ENCODE measurements around the gene KCNJ14.

Gene KCNJ14

DNA sequence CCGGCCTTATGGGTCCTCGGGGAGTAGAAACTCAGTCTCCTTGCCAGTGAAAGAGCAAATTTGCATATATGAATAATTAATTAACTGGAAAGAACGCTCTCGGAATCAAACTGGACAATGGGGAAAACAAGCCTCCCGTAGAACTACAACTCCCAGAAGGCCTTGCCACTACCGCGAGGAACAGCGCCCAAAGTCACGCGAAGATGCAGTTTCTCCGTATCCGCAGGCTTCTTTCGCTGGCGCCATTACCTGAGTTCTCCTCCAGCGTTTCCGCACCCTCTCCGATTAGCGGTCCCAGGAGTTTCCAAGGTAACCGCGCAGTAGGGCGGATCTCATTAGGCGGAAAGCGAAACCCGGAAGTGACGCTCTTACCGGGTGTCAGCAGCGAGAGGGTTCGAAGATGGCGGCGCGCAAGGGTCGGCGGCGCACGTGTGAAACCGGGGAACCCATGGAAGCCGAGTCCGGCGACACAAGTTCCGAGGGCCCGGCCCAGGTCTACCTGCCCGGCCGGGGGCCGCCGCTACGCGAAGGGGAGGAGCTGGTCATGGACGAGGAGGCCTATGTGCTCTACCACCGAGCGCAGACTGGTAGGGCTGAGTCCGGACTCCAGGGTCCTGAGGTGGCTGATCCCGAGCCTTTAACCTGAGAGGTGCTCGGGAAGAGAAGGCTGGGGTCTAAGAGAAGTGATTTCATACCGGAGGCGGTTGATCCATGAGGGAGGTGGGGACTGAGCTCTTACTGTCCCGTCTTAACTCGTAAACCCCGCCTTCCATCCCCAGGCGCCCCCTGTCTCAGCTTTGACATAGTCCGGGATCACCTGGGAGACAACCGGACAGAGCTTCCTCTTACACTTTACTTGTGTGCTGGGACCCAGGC lies 9.5 kb upstream of the KCNJ14 start, which contains the start of gene GRWD1:
TSS of gene GRWD1 (plus strand) at position 378 of the 876 bp plus-strand sequence. CDS start at position 401, 23 bp downstream.
- DNase-seq = peak; percentile 73 to 90 (median 84)

GRCh38 chr19:48446579-48446978 lies 8.8 kb upstream of the KCNJ14 start:
- DNase-seq = no peak

- DNase-seq = no peak
These were observed 6.8 kb upstream of the KCNJ14 start for GRCh38 chr19:48448563-48448962.

GRCh38 chr19:48450441-48450840 lies 4.9 kb upstream of the KCNJ14 start:
- DNase-seq = no peak

- no peak for DNase-seq
These were observed 4.5 kb upstream of the KCNJ14 start for GRCh38 chr19:48450863-48451262.

DNA sequence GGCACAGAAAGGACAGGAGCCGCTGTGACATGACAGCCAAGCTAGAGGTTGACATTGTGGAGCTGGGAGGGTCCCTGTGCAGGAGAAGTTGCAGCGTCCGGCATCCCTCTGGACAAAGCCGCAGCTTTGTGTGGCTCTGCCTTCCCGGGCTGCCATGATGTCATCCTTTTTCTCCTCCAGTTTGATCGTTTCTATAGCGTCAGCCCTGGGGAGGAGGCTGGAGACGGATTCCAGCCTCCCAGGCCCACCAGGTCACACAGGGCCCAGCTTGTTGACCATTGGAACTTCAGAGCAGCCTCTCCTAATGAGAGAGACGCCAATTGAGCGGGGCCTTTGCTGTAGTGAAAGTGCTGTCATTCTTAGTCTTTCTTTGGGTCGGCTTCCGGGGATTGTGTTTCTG lies 3.8 kb upstream of the KCNJ14 start:
- DNase-seq = no peak

DNA sequence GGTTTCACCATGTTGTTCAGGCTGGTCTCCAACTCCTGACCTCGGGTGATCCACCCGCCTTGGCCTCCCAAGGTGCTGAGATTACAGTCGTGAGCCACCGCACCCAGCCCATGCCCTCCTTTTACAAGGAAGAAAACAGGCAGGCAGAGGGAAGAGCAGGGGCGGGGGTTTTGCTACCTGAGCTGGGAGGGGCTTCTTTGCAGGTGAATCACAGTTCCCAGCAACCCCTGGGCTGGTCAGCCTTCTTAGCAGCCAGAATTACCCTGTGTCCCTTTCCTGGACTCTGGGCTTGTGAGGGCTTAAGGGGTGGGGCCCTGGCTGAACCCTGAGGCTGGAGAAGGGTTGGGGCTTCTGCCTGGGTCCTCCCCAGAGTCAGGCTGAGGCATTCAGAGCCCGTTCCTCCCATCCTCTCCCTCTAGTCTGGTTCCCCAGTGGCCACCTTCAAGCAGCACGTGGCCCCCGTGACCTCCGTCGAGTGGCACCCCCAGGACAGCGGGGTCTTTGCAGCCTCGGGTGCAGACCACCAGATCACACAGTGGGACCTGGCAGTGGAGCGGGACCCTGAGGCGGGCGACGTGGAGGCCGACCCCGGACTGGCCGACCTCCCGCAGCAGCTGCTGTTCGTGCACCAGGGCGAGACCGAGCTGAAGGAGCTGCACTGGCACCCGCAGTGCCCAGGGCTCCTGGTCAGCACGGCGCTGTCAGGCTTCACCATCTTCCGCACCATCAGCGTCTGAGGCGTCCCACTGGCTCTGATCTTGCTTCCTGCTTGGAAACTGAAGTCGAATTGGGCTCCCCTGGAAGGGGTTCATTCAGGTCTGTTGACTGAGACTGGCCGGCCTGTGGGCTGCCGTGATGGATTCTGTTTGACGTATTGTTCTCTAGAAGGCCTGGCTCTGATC lies 2.8 kb upstream of the KCNJ14 start:
- DNase-seq = no peak

- DNase-seq = no peak
These were observed 1.1 kb upstream of the KCNJ14 start for GRCh38 chr19:48454150-48454730.

GRCh38 chr19:48455908-48456562 lies 661 bp downstream of the KCNJ14 start:
- DNase-seq = no peak

GRCh38 chr19:48456864-48457263 lies 1.5 kb downstream of the KCNJ14 start:
- no peak for DNase-seq

- DNase-seq = no peak
These were observed 2.6 kb downstream of the KCNJ14 start for GRCh38 chr19:48458016-48458415.

DNA sequence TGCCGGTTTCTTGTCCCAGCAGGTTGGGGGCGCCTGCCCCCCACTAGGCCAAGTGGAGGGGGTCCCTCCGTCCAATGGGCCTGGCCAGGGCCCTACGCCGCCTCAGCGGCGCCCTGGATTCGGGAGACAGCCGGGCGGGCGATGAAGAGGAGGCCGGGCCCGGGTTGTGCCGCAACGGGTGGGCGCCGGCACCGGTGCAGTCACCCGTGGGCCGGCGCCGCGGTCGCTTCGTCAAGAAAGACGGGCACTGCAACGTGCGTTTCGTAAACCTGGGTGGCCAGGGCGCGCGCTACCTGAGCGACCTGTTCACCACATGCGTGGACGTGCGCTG lies 6.2 kb downstream of the KCNJ14 start:
- no peak for DNase-seq

- no peak for DNase-seq
These were observed 6.7 kb downstream of the KCNJ14 start for GRCh38 chr19:48461982-48462655.

DNA sequence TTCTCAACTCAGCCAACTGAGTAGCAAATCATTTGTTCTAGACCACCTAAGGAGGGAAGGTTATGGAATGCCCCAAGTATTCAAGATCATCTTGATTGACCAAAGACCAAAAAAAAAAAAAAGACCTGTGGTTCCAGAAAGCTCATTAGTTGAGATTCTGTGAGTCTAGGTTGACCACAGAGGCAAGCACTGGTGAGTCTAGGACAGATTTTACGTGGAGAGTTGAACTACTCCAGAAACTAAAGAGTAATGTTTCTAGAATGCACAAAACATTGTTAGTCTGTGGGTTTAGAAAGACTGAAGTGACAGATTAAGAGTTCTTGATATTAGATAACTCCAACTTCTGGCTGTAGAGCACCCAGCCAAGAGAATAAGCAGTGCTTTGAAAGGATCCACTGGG lies 9.8 kb downstream of the KCNJ14 start:
- no peak for DNase-seq

GRCh38 chr19:48466561-48467325 lies 11.4 kb downstream of the KCNJ14 start:
- DNase-seq = no peak

GRCh38 chr19:48468772-48469288 lies 13.5 kb downstream of the KCNJ14 start:
- DNase-seq = peak; percentile 95 to 99 (median 97)

DNA sequence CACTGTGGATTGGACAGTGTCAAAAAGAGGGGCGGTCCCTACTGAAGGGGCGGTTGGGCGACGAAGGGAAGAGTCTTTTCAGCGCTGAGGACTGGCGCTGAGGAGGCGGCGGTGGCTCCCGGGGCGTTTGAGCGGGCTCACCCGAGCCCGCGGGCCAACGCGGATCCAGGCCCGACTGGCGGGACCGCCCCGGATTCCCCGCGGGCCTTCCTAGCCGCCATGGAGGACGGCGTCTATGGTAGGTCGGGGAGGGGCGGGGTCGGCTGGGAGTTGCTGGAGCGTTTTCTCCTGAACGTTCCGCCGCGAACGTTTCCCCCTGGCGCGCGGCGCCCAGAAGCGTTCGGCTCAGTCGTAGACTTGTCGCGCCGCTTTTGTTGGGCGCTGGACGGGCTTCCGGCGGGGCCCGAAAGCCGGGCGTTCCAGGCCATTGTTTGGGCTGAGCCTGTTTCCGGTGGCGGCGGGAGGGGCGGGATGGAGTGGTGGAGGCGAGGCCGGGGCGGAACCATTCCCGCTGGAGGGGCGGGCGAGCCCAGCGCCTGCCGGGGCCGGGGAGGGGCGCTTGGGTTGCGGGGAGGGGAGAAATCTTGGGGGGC lies 14.0 kb downstream of the KCNJ14 start, which contains the start of gene CYTH2:
TSS of gene CYTH2 (plus strand) at position 81 of the 593 bp plus-strand sequence. CDS start at position 220, 139 bp downstream.
- peak; percentile 41 to 63 (median 50) for DNase-seq

GRCh38 chr19:48469934-48470680 lies 14.7 kb downstream of the KCNJ14 start:
- DNase-seq = no peak

DNA sequence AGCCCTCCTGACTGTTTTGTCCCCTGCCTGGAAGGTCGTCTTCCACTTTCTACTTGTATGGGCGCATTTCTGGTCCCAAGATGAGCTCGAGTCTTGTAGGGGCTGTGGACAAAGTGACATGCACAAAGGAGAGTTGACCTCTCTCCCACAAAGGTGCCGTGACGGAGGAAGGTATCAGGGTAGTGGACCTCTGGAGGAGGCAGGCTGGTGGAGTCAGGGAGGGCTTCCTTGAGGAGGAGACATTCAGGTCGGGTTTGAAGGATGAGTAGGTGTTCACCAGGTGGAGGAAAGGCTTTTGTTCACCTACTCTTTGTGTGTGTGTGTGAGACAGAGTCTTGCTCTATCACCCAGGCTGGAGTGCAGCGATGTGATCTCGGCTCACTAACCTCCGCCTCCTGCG lies 15.5 kb downstream of the KCNJ14 start:
- DNase-seq = no peak

DNA sequence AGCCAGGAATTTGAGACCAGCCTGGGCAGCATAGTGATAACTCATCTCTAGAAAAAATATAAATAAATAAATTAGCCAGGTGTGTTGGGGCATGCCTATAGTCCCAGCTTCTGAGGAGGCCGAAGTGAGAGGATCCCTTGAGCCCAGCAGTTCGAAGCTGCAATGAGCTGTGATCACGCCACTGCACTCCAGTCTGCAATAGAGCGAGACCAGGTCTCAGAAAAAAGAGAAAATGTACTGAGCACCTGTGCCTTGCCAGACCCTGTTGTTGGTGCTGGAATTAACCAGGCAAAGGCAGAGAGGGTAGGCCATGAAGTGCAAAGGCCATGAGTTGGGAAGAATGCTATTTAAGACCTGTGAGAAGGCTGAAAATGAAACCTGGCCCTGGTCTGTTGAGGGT lies 16.5 kb downstream of the KCNJ14 start:
- no peak for DNase-seq

Data from activated CD4-positive, CD25-positive, alpha-beta regulatory T cell (primary cell).